ENCODE data around the gene CAMK1.

Gene CAMK1

DNA sequence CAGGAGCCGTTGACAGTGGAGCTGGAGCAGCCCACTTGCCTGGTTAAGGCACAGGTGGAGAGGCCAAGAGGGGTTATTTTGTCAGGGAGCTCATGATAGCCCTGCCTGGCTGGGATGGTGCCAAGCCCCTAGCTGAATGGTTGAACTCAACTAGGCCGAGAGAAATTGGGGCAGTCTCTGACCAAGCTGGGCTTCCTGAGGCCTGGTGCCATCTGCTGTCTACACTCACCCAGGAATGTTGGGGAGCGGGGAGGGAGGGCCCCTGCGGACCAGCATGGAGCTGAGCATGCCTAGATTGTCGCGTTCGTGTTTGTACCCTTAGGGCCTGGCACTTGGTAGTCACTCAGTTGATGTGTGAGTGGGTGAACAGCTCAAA lies 37.0 kb downstream of the CAMK1 start:
- DNase-seq = no peak

DNA sequence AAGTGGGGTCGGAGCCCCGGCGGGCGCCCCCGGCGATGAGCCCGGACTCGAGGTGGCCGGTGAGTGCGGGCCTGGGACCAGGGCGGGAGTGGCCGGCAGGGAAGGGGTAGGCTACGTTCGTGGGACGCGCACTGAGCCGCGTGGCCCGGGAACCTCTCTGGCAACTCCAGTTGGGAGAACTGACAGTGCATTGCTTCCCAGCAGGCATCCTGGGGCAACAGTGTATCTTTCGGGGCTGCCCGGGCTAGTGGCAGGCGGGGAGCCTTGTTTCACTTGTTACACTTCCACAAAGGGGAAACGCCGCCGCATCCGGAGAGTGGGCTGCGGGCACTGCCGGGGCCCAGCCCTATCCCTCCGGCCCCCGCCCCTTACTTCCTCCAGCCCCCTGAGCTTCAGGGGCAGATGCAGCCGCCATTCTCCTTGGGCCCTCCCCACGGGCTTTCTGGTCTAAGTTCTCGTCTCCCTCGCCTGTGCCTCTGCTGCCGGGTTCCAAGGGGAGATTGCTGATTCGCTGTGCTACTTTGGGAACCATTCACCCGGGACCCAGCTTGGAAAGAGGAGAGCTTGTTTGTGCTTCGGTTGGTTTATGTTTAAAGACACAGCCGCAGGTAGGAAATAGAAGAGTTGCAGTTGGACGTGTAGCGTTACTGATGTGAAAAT lies 37.5 kb downstream of the CAMK1 start:
- DNase-seq = peak in 2 of 3 experiments; percentile 18 to 40

DNA sequence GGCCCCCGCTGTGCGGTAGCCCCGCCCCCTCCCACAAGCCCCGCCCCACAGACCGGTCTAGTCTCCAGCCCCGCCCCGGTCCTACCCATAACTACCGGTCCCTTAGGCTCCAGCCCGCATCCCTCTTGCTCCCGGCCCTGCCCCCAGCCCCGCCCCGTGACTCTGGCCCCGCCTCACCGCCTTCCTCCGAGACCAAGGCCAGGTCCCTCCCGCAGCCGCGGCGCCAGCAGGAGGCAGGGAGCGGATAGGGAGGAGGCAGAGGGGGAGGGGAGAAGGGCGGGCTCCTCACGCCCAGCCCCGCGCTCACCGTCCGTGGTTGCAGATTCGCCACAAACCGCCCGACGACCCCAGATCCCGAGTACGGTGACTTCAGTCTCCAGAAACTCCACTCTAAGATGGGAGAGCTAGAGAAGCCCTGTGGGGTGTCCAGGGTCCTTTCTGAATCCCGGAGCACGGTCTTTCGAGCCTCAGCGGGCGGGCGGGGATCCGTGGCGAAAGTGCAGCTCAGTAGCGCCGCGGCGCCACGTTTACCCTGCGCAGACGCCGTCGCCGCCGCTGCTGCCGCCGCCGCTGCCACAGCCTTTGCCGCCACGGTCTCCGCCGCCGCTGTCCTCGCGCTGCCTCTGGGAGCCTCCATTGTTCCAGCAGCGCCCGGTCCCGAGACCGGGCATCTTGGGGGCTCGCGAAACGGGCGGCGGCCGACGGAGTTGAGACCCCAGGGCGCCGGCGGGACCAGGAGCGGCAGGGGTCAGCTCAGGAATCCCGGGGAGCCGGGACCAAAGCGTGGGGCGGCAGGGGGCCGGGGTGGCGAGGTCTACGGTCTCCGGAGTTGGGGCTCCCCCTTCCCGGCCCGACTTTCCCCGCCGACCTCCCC lies 38.3 kb downstream of the CAMK1 start, which contains the start of gene BRPF1:
Gene BRPF1 (plus strand): TSS at position 530 of the 874 bp plus-strand sequence. CDS start 2,406 bp downstream, outside the sequence.
- DNase-seq = peak; percentile 92 to 97 (median 92)

DNA sequence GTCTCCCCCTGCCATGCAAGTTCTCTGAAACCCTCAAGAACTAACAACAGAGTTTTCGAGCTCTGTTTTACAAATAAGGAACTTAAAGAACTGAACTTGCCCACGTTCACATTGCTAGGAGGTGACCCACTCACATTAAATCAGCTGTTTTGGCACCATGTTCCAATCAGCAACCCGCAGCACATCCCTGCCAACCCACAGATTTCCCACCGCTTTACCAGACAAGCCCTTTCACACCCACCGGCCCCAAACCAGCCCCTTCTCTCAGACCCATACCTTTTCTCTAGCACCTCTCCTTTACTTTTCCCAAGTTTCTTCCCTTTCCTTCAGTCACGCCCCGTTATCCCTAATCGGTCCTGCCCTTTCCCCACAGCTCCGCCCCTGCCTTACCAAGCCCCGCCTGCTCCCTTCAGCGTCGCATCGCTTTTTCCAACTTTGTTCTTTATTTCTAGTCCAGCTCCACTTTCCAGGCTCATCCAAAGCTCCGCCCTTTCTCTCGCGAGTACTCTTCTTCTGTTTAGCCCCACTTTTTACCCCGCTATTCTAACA lies 39.0 kb downstream of the CAMK1 start:
- peak in 1 of 3 experiments; percentile 77 for DNase-seq

DNA sequence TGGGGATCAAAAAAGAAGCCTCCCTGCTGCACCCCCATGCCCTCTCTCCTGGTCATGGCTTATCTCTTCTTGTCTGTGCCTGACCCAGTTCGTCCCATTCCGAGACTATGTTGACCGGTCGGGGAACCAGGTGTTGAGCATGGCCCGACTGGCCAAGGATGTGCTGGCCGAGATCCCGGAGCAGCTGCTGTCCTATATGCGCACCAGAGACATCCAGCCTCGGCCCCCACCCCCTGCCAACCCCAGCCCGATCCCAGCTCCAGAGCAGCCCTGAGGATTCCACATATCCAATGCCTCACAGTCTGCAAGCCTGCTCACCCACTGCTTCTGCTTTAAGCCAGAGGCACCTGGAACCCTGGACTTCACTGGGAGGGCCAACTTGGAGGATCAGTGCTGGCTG lies 40.3 kb downstream of the CAMK1 start:
- no peak for DNase-seq

DNA sequence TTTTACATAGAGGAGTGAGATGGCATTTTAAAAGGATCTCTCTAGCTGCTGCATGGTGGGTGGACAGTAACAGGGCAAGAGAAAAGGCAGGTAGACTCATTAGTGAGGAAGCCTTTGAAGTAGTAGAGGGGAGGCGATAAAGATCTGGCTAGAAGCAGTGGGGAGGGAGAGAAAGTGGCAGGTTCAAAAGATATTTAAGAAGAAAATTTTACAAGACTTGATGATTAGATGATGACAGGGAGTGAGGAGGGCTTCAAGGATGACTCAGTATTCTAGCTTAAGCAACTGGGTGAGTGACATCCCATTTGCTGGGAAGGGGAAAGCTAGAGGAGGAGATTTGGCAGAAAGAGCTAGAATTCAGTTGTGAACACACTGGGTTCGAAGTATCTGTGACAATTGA lies 42.0 kb downstream of the CAMK1 start:
- no peak for DNase-seq

DNA sequence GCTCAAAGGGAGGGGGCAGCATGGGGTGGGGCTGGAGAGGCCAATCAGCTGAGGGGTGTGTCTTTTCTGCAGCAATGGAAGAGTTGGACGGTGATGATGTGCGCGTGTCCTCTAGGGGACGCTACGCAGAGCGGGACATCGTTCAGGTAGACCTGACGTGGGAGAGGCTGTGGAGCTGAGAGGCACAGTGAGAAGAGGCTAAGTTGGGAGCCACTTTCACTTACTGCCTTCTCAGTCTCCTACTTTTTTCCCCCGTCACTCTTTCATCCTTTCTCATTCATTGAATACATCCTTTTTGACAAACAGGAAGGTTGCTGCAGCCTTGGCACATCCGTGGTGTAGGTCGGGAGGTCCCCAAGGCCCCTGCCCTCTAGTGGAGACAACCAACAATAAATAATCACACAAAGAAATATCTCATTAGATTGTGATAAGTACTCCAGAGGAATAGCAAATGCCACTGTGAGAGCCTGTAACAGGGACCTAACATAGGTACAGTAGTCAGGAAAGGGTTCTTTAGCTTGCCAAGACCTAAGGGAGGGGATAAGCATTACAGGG lies 42.6 kb downstream of the CAMK1 start:
- peak in 1 of 3 experiments; percentile 27 for DNase-seq

DNA sequence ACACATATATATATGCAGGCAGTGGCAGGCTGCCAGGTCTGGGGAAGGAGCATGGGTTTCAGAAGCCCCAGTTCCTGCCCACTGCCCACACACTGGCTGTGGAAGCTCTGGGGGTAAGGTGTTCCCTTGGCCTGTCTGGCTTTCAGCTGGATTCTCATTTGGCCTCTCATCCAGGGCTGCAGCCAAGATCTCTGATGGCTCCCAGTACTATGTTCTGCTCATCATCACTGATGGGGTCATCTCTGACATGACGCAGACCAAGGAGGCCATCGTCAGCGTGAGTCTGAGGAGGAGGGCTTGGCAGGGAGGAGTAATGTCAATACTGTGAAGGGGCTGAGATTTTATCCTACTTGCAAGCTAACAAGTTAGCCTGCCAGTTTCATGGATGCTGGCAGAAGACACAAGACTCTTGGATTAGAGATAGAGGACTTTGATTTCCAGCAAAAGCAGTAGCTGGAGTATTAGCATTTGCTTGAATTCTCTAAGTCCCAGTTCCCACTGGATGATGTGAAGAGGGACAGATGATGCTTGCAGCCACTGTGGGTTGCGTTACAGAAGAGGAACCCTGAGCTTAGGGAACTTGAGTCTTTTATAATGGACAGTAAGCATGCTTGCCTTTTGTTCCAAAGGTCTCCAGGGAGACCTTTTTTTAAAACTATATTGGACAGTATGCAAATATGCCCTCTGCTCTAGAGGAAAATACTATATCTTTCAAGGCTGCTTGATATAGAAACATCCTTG lies 43.8 kb downstream of the CAMK1 start:
- DNase-seq = no peak

DNA sequence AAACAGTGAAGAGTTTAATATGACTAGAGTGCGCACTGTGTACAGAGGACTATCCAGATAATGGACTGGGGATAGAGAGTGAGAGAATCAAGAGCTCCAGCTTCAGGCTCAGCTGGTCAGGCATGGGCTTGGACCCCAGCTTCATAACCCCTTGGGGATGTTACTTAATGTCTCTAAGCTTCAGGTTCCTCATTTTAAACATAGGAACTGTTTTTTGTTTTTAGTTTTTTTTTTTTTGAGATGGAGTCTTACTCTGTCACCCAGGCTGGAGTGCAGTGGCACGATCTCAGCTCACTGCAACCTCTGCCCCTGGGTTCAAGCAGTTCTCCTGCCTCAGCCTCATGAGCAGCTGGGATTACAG lies 48.1 kb downstream of the CAMK1 start:
- DNase-seq = no peak

DNA sequence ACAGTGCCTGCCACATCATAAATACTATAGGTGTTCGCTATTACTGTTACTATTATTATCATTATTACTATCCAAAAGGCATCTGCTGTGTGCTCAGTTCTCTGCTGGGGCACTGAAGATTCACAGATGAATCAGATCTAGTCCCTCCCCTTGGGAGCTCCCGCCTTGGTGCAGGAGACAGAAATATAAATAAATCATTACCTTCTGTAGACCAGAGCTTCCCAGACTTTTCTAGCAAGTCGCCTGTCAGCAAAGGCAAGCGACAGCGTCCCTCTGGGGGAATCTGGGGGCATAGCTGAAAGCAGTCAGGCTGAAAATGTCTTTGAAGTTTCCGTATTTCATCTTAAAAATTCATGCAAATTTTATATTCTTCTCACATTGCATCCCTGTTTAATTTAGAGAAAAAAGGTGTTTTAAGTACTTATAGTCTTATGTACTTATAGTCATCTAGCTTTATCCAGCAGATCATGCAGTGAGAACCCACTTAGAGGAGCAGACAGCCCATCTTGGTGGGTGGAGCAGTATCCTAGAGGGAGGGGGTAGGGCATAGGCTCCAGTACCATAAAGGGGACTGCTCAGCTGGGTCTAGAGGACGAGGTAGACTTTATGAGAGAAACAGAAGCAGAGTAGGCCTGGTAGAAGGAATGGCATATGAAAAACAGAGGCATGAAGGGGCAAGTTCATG lies 48.6 kb downstream of the CAMK1 start:
- no peak for DNase-seq

DNA sequence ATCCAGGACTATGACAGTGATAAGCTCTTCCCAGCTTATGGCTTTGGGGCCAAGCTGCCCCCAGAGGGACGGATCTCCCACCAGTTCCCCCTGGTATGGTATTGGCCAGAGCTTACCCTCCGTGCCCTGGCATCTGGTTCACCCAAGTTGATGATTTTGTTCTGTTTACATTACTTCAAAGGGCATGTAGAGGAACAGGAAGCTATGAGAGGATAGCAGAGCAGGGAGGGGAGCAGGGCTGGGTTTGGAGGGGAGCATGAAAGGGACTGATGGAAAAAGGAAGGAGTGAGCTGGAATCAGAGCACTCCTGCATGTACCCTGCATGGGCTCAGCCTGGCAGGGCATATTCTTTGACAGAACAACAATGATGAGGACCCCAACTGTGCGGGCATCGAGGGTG lies 51.6 kb downstream of the CAMK1 start:
- DNase-seq = no peak

DNA sequence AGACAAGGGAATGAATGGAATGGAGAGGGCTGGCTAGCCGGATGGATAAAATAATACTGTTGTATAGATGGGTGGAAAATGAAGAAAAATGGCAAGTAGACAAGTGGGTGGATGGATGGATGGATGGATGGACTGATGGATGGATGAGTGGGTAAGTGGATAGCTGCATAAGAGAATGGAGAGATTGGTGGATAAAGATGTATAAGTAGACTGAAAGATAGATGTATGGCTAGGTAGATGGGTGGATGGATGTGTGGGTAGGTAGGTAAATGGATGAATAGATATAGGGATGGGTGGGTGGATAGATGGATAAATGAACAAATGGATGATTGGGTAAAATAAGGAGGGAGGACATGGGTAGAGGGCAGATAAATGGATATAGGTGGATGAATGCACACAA lies 52.2 kb downstream of the CAMK1 start:
- no peak for DNase-seq

DNA sequence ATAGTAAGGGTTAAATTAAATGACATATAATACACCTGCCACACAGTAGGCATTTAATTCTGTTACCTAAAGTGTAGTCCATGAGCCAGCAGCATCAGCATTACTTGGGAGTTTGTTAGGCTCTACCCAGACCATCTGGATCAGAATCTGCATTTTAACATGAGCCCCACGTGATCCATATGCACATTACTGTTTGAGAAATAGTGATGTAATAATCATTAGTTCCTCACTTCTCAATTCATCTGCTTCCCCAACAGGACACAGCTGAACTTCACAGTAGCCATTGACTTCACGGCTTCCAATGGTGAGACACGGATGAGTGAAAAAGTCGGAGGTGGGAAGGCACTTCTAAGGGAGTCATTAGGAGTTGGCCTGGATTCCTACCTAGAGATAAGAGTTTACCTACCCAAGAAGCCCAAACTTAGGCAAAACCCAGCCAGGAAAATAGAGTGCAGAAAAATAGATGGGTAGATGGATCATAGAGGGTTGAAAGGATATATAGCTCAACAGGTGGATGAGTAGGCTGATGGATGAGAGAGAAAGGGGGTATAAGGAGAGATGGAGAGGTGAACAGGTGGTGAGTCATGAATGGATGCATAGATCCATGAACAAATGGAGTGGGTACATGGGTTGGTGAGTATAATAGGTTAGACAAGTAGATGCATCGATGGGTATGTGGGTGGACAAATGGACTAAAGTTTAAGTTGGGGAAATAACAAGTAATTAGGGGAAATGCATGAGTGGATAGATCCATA lies 52.8 kb downstream of the CAMK1 start:
- DNase-seq = no peak

DNA sequence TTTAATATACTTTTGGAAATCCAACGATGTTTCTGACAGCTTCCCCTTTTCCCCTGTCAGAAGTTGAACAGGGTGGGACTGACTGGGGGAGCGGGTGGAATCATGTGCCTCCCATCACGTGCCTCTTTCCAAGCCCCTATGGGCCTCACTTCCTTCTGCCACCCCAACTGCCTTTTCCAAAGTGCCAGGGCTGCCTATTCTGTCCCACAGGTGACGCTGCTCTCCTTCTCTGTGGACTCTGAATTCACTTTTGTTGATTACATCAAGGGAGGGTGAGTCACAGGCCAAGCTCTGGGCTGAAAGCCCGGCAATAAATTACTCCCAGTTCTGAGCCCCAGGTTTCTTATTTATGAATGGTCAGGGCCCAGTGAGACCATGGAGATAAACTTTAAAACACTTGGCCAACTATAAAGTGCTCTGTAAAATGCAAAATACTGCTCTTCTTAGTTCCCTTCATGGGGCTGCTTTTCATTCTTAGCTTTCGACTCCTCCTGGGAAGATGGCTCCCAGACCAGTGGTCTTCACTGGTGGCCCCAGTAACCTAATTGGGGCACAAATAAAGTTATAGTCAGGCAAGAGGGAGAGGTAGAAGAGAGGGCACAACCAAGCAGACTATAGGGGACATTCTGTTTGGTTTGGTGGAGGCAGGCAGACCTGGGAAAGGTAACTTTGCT lies 53.8 kb downstream of the CAMK1 start:
- no peak for DNase-seq

DNA sequence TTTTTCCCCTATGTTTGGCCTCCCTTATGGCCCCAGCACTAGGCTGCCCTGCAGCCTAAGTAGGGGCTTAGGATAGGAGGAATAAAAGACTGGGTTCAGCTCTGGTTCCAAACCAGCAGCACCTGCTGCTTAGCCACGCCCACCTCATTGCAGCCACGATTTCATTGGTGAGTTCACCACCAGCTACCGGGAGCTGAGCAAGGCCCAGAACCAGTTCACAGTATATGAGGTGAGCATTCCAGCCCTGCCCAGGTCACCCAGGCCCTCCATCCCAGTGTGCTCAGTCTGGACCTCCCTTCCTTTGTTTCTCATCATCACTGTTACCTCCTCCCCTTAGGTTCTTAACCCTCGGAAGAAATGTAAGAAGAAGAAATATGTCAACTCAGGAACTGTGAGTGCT lies 54.6 kb downstream of the CAMK1 start:
- no peak for DNase-seq

DNA sequence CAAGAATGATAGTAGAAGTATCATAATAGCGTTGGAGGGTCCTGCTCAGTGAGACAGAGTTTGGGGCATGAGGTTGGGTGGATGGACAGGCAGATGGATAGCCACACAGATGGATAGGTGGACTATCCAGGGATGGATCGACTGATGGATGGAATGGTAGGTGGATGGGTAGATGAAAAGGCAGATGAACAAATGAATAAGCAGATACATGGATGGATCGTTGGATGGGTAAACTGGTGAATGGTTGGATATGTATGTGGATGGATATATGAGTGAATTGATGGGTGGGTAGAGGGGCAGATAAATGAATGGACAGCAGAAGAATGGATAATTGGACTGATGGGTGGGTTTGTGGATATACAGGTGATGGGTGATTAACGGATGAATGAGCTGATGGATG lies 56.6 kb downstream of the CAMK1 start:
- no peak for DNase-seq

DNA sequence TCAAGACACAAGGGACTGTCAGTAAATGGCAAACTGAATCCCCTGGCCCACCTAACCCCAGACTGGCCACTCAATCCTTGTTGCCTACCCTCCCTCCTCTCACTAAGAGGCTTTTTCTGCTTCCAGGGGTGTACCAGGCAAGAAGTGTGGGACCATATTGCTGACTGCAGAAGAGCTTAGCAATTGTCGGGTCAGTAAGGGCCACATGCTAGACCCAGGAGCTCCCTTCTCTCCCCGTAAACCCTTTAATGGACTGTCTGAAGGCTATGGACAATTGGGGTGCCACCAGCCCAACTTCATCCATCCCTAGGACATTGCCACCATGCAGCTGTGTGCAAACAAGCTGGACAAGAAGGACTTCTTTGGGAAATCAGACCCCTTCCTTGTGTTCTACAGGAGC lies 57.3 kb downstream of the CAMK1 start:
- DNase-seq = no peak

DNA sequence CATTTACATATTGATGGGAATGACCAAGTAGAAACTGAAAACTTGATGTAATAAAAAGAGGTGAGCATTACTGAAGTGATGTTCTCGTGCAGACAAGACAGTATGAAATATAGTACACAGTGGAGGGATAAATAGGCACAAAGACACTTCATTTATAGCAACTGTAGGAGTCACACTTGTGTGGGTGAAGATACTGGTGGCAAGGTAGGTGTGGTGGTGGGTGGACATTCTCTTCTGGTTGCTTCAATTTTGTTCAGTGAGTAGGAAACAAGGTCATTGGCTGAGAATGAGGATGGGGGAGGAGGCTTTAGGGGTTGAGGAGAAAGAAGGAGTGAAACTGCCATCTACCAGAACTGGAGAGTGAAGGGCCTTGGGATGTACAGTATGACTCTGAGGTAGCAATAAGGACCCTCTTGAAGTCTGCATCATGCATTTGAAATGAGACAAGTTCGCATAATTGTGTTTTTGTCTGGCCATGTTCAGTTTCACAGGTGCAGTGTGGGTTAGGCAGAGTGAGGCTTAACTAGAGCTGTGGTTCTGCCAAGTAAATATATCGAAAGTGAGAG lies 59.5 kb downstream of the CAMK1 start:
- no peak for DNase-seq
